GM19238 (cell line): ENCODE results near the gene KRT86.

Experiments
- DNase-seq: peaks from one replicate; pipeline ENCODE4 v3.0.0; 2011; ENCODE audit warnings: low spot score; ENCODE audit not compliant: insufficient read length

Gene KRT86

DNA sequence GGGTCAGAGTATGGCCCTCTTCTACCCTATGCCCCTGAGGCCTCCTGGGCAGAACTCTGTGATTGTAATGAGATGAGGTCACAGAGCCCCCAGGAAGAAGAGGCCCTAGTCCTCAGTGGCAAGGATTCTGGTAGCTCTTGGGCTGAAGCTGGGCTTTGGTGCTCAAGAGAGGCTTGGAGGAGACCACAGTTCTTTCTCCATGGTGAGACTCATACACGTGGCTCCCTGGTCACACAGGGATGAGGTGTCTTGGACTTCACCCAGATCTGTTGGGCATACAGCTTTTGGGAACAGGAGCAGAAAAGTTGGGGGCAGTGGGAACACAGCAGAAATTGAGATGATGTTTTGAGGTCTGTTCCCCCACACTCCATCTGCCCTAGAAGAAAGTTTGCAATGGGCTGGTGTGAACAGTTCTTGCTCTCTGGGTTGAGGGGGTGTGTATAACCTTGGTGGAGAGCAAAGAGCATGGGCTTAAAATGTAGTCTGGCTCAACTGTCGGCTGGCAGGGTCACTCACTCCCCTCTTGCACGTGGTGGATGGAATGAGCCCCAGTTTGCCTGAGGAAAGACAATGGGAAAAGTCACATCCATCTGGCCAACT, at the start of gene KRT86:
TSS of gene KRT86 (plus strand) at position 125 of the 600 bp plus-strand sequence. CDS start 27,272 bp downstream, outside the sequence.
- no peak for DNase-seq

GRCh38 chr12:52225752-52226151, 48.7 kb upstream of the KRT86 start:
- no peak for DNase-seq

- DNase-seq, result no peak
These were observed 48.0 kb upstream of the KRT86 start for GRCh38 chr12:52226446-52226845.

- DNase-seq, result no peak
These were observed 46.8 kb upstream of the KRT86 start for GRCh38 chr12:52227606-52228166.

- no peak for DNase-seq
These were observed 46.1 kb upstream of the KRT86 start for GRCh38 chr12:52228366-52228765.

DNA sequence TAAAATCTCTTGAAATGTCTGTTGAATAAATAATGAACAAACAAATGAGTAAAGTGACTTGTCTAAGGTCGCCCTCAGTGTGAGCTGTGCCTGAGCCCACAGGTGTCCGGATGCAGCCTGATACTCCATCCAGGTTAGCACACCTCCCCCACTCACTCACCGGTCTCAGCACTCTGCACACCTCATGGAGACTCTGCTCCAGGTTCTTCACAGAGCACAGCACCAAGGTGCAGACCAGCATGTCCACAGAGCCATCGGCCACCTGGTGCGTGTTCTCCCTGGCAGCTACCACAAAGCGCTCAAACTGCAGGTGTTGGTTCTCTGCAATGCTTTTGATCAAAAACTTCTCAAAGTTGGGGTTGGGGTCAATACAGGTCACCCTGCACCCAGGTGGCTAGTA, 45.5 kb upstream of the KRT86 start:
- DNase-seq, result no peak

GRCh38 chr12:52229836-52230343, 44.6 kb upstream of the KRT86 start:
- no peak for DNase-seq

GRCh38 chr12:52230364-52231281, 43.8 kb upstream of the KRT86 start:
- DNase-seq, result no peak

DNA sequence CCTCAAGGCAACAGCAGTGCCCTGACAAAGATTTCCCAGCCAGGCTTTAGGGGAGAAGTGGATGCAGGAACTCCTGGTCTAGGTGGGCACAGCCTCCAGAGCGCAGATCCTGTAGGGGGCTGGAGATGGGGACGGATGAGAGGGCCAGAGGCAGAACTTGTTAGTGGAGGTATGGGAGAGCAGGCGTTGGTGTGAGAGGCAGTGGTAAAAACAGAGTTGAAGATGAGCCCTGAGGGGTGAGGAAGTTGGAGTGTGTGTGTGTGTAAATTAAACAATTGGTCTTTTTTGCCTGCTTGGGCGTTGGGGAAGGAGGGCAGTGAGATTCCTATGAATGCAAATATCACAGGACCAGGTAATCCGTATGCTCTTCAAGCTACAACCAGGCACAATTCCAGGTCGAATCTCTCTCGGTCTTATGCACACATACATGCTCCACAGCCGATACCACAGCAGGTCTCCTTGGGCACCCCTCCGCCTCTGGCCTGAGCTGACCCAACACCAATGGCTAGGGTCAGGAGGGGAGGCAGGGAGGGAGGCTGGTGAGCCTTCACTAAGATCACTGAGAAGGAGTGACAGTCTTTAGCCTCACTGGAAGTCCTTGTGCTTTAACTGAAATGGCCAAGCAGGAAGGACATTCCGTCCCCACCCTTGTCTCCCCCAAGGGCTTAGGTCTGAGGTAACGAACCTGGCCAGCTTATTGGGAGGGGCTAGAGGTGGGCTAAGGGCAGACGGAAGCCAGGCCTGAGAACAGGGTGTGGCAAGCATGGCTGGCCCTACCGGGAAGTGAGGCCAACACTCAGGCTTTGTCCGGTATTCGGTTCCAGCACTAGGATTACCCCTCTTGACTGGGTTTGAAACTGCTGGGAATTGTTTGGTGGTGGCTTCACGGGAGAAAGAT, 42.9 kb upstream of the KRT86 start:
- no peak for DNase-seq

DNA sequence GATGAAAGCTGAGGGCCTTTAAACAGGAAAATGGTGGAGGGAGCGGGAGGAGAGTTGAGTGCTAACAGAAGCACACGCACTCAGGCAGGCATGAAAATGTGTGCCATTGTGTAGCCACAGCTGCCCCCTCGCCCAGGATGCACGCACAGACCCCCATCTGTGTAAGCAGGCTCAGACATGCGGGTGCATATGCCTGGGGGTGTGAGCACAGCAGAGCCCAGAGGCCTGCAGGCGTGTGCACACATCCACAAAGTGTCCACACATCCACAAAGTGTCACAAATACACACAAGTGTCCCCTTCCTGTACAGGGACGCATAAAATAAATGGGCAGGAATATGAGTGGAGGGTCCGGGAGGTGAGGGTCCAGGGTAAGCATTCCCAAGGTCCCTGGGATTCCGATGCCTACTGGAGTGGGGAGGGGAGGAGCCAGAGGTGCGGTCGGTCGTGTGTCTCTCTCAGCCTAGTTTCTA, 42.2 kb upstream of the KRT86 start:
- DNase-seq, result no peak

DNA sequence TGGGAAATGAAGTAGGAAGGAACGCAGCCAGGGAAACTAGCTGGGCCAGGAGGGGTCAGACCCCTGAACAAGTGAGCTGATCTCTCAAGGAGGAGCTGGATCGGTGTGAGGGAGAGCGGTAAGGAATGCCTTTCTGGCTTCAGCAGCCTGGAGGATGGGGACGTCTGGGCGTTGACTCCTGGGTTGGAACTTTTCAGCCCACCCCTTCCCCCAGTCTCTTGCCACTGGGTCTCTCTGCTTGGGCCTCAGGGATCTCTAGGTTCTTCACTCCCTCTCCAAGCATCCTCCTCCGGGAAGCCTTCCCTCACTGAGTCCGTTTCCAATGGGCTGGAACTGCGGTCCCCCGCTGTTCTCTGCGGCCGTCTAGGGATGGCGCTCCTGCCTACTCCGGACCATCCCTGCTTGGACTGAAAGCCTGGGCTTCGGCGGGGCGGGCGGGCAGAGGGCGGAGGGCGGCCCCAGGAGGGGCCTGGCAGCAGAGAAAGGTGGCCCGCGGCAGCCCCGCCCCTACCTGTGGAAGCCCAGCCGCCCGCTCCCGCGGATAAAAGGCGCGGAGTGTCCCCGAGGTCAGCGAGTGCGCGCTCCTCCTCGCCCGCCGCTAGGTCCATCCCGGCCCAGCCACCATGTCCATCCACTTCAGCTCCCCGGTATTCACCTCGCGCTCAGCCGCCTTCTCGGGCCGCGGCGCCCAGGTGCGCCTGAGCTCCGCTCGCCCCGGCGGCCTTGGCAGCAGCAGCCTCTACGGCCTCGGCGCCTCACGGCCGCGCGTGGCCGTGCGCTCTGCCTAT, 41.6 kb upstream of the KRT86 start, which contains the start of gene KRT7:
TSS of gene KRT7 (plus strand) at position 570 of the 788 bp plus-strand sequence. CDS start at position 624, 54 bp downstream.
- no peak for DNase-seq

- DNase-seq, result no peak
These were observed 40.8 kb upstream of the KRT86 start for GRCh38 chr12:52233462-52234207.

DNA sequence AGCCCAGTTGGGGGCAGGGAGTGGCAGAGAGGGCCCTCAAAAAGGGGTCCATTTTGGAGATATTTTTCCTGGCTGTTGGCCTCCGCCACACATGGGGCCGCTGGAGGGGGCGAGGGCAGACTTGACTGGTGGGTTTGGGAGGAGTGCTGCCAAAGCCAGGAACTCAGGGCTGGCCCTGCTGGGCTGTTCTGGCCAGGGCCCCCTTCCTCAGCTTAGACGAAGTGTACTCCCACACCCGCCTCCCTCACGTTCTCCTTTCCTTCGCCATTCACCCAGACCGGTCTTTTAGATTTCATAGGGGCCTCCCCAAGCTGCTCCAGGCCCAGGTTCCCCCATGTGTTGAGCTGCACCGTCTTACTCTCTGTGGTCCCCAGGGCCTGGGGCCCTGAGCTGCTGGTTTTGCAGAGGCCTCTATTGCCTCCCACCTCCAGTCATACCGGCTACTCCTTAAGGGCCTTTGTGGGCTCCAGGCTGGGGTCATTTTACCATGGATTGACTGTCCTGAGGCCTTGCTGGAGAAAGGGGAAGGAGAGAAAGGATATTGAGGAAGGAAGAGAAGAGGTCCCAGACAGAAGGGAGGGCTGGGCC, 40.1 kb upstream of the KRT86 start:
- no peak for DNase-seq

DNA sequence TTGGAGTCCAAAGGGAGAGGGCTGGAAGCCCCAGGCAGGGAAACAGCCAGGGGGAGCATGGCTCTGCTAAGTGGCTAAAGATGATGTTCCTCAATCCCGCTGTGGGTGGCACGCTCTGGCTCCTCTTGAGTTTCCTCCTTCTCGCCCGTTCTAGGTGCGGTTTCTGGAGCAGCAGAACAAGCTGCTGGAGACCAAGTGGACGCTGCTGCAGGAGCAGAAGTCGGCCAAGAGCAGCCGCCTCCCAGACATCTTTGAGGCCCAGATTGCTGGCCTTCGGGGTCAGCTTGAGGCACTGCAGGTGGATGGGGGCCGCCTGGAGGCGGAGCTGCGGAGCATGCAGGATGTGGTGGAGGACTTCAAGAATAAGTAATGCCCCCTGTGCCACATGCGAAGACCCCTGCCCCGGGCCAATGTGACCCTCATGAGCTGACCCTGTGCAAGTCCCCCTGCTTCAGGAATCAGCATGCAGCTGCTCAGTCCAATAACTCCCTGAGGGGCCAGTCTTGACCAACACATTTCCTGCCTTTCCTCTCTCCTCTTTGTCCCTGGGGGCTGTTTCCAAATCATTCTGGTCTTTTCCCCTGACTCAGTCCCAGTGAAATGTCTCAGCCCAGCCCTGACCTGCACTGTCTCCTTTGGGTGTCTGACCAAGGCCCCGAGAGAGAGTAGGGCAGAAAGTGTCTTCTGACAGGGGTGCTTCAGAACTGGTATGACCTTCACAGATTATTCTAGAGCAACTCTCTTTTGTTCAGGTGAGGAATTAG, 39.3 kb upstream of the KRT86 start:
- DNase-seq, result no peak

DNA sequence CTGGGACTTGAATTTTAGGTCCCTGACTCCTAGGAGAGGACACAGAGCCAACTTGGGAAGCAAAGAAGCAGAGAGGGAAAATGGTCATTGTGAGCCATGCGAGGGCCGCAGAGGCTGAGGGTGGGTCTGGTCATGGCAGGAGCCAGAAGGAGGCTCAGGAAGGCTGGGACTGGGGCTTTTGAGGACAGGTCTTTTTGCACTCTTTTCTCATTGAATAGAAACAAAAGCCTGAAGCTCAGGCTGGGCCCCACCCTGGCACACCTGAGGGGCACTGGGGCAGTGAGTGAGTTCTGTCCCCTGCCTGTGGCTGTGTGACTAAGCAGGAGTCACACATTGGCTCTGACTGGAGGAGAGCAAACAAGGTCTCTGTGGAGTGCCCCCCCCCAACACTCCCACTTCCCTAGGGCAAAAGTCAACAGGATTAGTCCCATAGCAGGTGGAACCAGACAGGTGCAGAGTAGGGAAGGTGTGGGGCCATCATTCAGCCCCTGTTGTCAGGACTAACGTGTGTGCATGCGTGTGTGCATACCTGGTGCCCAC, 38.6 kb upstream of the KRT86 start:
- DNase-seq, result no peak

DNA sequence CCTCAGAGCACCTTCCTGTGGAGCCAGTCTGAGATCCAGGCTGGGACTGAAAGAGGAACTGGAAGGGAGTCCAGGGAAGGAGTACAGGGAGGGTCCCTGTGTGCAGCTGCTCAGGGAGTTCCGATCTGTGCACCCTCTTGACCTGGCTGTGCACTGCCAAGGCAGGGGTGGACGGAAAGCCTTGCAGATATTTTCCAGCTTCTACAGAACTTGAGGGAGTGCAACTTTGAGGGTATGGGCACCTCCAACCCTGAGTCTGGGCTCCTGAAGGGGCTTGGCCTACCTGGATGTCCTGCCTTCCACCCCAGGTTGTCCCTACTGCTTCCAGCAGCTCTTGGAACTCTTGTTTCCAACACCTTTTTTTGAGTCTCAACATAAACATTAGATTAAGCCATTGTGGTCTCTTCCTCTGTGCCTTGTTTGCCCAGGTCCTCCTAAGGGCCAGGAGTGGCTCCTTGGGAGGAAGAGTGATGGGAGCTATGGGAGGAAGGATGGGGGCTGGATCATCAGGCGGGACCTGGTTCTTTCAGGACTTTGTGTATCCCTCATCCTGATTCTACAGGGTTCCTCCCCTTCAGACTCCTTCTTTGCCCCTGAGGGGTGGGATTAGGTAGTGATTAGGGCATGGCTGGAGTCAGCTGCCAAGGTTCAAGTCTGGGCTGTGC, 37.9 kb upstream of the KRT86 start:
- no peak for DNase-seq

DNA sequence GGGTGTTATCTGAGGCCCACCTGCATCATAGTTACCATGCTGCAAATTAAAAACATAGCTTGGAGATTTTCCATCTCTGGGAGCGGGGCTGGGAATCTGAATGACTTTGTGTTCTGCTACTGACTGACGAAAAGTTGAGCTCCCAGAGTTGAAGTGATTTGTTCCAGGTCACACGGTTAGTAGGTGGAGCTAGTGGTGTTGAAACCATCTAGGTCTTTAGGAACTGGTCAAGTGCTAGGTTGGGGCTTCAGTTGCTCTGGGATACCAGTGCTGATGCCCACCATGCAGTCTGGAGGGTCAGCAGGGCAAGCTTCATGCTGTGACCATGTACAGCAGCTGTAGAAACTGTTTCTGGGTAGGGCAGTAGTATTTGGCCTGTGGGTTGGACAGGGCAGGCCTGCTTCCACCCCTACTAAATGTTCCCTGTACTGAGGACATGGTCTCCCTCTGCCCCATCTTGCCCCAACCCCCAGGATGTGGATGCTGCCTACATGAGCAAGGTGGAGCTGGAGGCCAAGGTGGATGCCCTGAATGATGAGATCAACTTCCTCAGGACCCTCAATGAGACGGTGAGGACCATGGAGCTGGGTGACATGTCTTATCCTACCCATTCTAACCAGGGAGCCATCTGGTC, 36.1 kb upstream of the KRT86 start:
- DNase-seq, result no peak
